ENCODE measurements around the gene NXT1.

The NXT1 gene

DNA sequence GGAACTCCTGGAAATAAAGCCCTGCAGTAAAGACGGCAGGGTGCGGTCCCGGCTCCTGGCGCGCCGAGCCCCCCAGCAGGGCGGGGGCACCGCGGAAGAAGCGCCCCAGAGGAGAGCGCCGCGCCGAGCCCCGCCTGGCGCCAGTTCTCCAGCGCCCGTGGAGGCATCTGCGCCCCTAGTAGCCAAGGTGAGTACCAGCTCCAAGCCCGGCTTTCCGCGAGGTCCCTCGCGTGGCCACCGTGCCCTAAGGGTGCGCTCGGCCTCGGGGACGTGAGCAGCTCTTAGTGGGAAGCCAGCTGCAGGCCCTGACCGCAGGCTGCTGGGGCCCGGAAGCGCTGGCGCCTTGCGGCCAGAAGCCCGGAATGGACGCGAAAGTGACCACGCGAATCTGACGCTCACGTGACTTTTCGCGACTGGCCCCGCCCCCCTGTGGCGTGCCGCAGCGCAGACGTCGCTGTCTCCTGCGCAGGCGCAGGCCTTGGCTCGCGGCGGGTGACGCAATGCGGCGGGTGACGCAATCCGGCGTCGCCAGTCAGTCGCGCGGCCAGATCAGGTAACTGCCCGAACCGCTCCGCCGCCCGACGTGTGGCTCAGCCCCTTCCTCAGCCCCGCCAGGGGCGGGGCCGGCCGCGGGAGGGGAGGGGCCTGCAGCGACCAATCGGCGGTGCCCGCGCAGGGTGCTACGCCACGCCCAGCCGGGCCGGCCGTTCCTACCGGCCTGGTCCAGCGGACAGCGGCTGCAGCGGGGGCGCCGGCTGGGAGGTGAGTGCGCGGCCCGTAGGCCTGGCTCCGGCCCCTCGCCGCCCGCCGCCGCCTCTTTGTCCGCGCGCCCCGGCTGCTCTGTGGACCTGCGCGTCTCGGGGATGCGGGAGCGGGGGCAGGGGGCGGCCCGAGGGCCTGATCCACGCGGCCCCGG, 11.1 kb downstream of the NXT1 start, which contains the start of gene GZF1:
Gene GZF1 (plus strand): TSS at position 707 of the 916 bp plus-strand sequence. CDS start 2,202 bp downstream, outside the sequence.
- peak; percentile 98 for DNase-seq

DNA sequence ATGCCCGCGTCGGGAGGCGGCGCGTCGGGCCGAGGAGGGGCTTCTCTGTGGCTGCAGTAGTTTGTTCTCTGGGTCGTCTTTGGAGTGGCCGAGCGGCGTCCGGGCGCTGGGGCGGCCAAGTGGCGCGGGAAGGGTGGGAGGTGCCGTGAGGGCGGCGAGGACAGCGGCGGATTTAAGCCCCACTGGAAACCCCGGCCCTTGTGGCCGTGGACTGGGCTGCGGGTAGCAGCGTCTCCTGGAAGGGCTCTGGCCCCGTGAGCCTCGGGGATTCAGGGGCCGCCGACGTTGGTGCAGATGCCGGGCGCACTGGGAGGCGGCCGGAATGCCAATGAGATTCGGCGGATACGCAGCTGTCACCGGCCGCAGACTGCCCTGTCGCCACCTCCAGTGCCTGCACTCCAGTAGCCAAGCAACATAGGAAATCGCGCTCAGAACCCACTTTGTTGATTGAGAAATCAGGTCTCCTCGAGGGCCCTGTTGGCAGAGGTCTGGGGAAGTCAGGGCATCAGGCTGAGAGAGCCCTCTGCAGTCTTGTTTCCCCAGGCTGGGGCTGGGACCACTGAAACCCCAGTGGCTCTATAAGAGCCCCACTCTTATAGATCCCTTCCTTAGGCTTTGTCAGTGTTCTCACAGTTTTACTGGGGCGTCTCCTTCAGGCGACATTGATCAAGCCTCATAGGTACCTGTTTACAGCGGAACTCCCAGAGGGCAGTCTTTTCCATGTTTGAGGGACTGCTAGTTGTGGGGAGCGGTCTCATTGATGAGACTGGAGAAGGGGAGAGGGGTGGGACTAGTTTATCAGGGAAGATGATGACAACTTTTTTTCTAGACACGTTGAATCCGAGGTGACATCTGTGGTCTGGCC, 12.0 kb downstream of the NXT1 start:
- DNase-seq: no peak

DNA sequence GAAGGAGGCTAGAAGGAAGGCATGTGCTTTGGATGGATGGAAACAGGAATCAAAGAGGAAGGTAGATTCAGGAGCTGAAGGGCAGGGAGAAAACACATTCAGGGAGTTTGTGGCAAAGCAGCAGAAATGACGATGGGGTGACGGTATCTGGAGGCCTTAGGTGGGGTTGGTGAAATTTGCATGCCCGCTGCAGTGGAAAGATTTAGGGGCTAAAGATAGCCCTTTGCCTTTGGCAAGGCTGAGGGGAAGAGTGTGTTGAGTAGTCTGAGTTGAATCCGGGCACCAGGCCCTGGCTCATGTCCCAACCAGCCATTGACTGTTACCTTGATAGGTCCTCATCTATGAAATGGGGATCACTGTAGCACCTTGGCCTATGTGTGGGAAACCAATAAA, 12.7 kb downstream of the NXT1 start:
- DNase-seq: no peak

DNA sequence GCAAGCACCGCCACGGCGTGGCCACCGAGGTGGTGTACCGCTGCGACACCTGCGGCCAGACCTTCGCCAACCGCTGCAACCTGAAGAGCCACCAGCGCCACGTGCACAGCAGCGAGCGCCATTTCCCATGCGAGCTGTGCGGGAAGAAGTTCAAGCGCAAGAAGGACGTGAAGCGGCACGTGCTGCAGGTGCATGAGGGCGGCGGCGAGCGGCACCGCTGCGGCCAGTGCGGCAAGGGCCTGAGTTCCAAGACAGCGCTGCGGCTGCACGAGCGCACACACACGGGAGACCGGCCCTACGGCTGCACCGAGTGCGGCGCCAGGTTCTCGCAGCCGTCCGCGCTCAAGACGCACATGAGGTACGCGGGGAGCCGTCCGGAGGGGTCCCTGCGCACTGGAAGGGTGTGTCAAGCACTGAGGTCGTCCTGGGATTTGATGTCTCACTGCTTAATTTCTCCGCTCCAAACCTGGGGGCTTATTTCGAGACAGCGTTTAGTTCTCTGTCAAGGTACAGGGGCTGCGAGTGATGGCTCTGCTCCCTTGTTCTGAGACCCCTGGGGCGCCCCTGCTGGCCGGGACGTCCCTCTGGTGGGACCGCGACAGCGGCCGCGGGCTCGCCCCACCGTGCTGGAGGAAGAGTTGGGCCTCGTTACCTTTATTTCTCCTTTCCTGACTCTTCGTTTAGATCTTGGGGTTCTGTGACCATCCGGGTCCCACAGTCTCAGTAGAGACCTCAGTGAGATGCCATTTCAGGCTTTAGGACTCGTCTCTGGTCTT, 15.0 kb downstream of the NXT1 start:
- no peak for DNase-seq

DNA sequence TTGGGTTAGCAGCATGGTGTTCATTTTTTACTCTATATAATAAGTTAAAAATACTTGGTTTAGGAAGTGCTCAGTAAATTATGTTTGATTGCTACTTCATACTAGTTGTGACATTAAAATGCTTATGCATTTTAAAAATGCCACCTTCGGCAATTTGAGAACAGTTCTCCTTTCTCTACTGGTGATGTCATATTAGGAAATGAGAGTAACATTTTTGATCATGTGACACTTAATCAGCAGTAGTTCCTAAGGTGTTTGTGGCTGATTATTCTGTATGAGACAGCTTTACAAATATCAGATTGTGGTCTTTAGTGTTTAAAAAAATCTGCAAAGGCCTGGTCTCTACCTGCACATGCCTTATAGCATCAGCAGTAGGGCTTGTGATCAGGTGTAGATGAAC, 15.8 kb downstream of the NXT1 start:
- no peak for DNase-seq

DNA sequence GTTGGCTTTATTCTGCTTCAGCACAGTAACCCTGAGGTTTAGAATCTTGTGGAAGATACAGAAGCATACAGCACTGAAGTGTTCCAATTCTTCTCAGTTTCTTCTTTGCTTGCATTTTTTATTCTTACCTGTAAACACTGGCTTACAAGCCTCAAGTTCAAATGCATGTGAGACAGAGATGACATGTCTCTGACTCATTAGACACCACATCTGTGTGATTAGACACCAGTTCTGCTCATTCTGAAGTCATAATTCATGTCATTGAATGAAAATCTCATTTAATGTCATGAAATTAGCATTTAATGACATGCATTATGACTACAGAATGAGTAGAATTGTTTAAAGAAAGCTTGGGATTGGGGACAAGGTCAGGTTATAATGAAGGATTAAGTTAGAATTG, 17.2 kb downstream of the NXT1 start:
- no peak for DNase-seq

DNA sequence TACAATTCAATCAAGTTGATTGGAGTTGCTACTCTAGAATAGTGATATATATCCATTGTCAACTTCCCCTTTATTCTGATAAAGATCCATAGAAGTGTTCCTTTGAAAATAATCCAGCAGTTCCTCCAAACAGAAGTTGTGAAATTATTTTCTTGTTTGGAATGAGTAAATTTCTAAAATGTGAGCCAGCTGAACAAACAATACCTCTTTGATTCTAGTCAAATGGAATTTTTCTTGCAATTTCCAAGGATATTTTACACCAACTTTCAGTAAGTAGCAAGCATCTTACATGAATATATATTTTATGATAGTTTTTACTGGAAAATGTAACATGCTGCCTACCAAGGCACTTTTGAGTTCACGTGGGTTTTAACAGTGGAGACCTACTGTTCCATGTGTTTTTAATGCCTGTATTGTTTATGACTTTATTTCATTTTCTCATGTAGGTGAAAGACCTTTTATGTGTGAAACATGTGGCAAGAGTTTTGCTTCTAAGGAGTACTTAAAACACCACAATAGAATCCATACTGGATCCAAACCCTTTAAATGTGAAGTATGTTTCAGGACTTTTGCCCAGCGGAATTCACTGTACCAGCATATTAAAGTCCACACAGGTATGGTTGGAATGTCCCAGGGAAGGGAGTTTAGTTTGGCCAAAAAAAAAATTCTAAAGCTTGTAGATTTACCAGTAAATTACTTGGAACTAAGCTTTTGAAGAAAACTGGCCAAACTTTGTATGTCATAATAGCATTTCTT, 17.9 kb downstream of the NXT1 start:
- DNase-seq: no peak

DNA sequence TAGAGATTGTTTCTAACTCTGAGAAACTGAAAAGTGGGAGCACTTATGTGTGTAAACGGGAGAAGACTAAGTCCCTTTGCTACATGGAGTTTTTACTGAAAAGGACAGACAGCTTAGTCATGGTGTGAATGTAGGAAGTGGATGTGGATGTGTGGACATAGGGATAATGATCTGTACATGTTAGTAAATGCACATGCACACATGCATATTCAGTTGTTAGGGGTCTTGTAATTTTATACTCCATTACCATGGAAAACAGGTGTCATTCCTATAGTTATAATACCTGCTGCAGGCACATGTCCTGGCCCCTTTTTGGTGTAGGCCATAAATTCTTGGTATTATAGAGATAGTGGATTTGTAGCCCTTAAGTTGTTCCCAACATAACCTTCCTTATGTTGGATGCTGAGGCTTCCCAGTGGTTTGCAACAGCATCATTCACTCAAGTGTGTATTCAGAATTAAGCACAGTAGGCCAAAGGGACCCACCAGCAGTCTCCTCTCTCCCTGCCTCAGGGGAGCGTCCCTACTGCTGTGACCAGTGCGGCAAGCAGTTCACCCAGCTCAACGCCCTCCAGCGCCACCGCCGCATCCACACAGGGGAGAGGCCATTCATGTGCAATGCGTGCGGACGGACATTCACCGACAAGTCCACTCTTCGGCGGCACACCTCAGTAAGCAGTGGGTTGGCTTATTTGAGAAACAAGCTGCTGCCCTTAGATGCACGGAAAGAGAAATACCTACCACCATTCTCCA, 18.7 kb downstream of the NXT1 start:
- no peak for DNase-seq

- no peak for DNase-seq
Measured at GRCh38 chr20:23370274-23370673, 19.7 kb downstream of the NXT1 start.

DNA sequence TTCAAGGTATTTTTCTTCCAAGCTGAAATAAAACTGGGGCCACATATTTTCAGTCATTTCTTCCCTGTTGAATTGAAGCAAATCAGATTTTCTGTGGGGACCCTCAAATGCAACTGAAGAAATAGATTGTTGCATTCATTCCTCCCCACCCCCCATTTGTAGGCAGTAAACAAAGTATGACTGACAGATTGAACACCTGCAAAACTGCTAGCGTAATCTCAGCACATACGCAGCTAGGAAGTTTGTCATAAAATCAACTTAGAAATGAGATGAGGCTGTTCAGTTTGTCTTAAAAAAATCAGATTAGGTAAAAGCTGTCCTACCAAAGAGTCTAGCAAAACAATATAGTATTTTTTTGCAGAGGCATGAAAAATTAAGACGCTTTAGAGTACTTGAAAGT, 20.3 kb downstream of the NXT1 start:
- no peak for DNase-seq

DNA sequence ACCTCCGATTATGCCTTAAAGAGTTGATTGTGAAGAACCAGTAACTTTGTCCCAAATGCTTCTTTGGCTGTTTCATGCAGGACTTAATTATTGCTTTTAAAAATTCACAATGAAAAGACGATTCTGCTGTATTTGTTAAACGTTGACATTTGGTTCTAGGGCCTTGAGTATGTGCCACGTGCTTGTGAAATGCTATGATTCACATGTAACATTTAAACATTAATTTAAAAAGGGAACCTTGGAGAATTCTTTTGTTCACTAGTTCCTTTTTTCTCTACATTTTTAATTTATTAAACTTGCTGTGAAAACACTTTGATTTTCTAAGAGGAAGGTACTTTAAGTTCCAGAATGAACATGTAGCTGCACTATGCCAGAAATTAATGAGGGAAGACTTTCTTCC, 20.9 kb downstream of the NXT1 start:
- DNase-seq: no peak

DNA sequence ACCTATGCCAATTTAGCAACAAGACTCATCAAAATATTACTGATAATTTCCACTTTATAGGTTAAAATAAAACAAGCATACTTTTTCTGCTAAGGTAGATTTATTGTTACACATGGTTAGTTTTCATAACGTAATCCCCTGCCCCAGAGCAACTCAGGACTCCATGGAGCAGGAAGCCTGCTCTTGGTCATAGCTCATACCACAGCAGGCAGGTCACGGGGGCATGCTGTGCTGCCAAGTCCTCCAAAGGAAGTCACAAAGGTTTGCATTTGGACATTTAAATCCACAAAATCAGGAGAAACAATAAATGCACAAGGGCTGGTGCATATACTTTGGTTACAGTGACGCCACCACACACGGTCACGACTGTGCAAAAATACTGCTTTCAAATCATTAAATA, 23.9 kb downstream of the NXT1 start:
- DNase-seq: no peak

GRCh38 chr20:23375827-23376226, 25.2 kb downstream of the NXT1 start:
- no peak for DNase-seq

- DNase-seq: no peak
Measured at GRCh38 chr20:23379772-23380171, 29.2 kb downstream of the NXT1 start.

- DNase-seq: no peak
Measured at GRCh38 chr20:23381876-23382275, 31.3 kb downstream of the NXT1 start.

DNA sequence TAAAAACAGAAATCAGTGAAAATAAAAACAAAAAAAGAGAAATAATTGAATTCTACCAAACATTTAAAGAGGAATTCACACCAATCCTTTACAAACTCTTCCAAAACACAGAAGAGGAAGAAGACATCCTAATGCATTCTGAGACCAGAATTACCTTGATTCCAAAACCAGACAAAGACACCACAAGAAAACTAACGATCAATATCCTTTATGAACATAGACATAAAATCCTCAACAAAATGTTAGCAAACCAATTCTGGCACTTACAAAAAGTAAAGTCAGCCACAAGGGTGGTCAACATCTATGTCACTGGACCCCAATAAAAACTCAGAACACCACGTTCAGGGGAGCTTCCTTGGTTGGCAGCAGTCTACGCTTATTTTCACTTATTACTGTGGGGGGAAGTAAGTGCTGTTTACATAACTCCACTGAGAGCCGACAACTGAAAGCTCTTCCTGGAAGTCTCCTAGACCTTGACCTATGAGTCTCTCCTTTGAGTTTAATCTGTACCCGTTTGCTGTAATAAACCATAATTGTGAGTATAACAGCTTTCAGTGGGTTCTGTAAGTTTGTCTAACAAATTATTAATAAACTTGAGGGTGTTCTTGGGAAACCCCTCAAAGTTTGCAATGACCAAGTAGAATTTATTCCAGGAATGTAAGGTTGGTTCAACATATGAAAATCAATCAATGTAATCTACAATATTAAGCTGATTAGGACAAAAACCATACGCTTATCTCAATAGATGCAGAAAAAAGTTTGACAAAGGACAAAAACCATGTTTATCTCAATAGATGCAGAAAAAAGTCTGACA, 35.9 kb downstream of the NXT1 start:
- no peak for DNase-seq

- no peak for DNase-seq
Measured at GRCh38 chr20:23387118-23387443, 36.5 kb downstream of the NXT1 start.

DNA sequence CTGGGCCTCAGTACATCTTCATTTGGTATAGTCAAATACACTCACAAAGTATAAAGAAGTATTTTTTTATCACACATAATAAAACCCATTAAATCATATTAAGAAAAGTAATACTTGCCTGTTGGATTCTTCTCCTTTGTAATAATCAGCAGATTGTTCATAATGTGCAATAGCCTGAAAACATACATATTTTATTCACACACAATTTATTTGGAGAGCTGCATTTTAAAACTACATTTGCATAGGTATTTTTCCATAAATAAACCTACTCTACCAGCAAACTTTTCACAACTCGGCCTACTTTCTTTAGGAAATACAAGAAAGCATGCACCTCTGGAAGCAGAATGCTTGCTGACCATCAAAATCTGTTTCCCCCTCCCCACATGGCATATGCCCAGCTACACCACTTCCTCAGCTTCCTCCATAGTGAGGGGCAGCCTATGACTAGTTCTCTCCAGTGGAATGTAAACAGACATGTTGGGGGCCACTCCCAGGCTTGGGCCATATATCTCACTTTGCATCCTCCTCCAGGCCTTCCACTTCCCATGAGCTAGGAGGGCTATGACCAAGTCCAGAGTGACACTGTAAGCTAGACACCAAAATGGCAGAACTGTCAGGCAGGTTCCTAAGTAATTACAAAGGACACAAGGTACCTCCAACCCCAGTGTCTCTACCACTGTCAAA, 39.6 kb downstream of the NXT1 start:
- DNase-seq: no peak

- no peak for DNase-seq
Measured at GRCh38 chr20:23391707-23392310, 41.2 kb downstream of the NXT1 start.

Data from activated CD8-positive, alpha-beta memory T cell treated with anti-CD3 and anti-CD28 coated beads, Interleukin-2, amount 50 U/mL, for 4 hours (primary cell).